ENCODE data around the gene ZNF737. TPM values are rescaled to one million over a fixed set of nuclear protein-coding genes. Genes with fewer than 3 reads are reported as not detected.

Gene ZNF737
- total and polyA plus RNA-seq, 8 donors: 16.0 to 43.5 (median 34.5) TPM

Other genes with a start within 250 kb of the ZNF737 start
- 10 to 100 TPM in 1 of 2 donors, 1 to 10 TPM in 1; 8.6 to 10.8 TPM for gene ZNF626, start 95.8 kb upstream of the ZNF737 start, total RNA-seq
- 10 to 100 TPM; 21.3 to 29.2 (median 23.6) TPM for gene ZNF626, start 95.8 kb upstream of the ZNF737 start, polyA plus RNA-seq (ENCODE audit: insufficient read length in 6 of 6)
- 1 to 10 TPM; 3.6 to 7.8 TPM for gene ZNF66, start 210.5 kb upstream of the ZNF737 start, total RNA-seq
- gene ZNF66, start 210.5 kb upstream of the ZNF737 start, polyA plus RNA-seq (ENCODE audit: insufficient read length in 6 of 6): 1 to 10 TPM; 6.9 to 10.0 (median 8.9) TPM